GM18511 (cell line): ENCODE data around the gene SIVA1.
"Not testable (repeated sequence)": the region's sequence is repeated elsewhere in the genome, so short reads cannot be mapped to it uniquely, and the experiment has no call there.

Source experiments
- ATAC-seq: cut with Tn5 transposase; IDR thresholded peaks from one replicate; pipeline ENCODE4 v1.9.1; 2021; ENCODE audit warnings: mild to moderate bottlenecking, moderate library complexity; ENCODE audit not compliant: unreplicated experiment

Gene SIVA1

DNA sequence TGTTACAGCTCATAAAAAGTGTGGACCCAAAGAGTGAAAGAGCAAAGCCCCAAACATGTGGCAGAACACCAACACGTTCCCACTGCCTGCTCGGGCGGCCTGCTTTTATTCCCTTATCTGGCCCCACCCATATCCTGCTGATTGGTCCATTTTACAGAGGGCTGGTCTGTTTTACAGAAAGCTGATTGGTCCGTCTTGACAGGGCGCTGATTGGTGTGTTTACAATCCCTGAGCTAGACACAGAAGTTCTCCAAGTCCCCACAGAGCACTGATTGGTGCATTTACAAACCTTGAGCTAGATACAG, 2.2 kb upstream of the SIVA1 start:
- ATAC-seq, result not testable (repeated sequence)

DNA sequence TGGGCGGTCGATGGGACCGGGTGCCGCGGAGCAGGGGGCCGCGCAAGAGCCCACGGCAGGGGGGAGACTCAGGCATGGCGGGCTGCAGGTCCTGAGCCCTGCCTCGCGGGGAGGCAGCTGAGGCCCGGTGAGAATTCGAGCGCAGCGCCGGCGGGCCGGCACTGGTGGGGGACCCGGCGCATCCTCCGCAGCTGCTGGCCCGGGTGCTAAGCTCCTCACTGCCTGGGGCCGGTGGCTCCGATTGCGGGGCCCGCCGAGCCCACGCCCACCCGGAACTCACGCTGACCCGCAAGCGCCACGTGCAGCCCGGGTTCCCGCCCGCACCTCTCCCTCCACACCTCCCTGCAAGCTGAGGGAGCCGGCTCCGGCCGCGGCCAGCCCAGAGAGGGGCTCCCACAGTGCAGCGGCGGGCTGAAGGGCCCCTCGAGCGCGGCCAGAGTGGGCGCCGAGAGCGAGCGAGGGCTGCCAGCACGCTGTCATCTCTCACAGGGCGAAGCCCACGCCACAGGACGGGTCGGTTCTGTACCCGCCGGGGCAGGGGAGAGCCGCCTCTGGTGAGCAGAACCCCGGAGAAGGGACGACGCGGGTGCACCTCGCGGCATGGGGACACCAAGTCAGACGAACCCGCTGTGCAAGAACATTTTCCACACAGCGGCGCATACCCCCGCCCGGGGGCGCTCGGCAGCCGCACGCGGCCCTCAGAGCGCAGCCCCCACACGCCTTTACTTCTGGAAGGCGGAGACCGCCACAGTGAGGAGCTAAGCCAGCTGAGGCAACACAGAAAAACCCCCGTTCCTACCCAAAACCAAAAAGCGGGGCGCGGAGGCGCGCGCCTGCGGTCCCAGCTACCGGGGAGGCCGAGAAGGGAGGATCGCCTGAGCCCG, 1.2 kb upstream of the SIVA1 start:
- no peak for ATAC-seq

DNA sequence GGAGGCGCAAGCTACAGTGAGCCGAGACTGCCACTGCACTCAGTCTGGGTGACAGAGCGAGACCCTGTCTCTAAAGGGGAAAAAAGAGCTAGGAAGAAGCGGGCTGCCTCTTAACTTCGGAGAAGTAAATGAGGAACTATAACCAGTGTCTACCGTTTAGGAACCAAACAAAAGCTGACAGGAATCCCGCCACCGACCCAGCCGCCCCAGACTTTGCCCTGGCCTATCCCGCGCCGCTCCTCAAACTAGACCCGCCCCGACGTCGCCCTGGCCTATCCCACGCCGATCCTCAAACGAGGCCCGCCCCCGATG, 568 bp upstream of the SIVA1 start:
- peak; percentile 87 for ATAC-seq

DNA sequence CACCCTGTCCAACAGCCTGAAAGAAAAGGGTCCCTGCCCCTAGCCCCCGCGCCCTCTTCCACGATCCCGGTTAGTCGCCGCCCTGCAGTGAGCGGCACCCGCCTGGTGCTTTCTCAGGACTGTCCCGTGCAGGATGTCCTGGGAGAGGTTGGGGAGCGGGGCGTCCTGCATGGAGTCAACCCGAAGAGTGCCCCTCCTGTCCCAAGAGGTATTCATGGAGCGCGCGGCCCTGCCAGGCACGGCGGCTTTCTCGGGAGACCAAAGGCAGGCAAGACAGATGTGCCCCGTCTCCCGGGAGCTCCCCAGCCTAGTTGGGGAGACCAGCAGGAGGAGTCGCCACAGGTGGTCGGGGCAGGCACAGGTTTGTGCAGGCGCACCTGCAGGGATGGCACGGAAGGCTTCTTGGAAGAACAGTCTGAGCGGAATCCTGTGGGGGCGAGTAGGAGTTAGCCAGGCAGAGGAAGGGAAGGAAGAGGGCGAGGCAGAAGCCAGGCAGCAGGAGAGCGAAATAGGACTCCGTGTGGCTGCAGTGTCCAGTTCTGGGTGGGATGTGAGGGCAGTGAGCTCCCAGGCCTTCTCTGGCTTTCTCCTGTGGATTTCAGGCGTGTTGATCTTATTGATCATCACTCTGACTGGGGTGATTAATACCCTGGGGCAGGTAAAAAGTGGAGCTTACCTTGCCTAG, 723 bp downstream of the SIVA1 start:
- ATAC-seq, result no peak

DNA sequence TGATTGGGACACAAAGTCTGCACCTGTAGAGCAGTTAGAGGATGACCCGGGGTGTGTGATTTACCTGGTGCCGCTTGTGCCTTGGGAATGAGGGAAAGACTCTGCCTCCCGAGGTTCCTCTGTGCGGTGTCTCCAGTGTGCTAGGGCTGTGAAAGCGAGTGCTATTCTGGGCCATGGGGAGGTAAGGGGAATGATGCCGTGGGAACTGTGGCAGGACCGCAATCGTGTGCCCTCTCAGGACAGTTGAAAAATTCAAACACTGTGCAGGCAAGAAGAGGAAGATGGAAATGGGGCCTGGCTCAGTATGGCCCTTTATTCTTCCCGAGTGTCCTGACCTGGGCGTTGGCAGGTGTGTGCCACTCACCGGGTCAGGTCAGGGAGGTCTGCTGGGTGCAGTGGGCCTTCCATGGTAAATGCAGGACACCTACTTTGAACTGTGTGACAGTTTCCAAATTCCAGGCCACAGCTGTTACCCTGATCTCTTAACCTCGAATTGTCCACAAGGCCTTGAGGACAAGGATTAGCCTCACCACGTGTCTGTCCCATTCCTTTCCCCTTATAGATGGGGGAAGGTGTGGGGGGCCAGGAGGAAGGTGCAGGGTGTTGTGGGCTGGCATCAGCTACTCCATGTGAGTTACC, 1.4 kb downstream of the SIVA1 start:
- ATAC-seq, result no peak

DNA sequence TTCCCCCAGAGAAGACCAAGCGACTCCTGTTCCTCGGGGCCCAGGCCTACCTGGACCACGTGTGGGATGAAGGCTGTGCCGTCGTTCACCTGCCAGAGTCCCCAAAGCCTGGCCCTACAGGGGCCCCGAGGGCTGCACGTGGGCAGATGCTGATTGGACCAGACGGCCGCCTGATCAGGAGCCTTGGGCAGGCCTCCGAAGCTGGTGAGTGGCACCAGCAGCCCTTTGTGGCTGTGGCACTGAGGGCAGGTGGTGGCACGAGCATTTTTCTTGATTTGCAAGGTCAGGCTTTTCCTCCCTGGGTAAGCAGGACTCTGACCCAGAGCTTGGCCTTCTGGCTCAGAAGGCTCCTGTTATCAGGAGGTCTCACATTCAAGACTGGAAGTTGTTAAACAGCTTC, 2.7 kb downstream of the SIVA1 start:
- ATAC-seq, result no peak

DNA sequence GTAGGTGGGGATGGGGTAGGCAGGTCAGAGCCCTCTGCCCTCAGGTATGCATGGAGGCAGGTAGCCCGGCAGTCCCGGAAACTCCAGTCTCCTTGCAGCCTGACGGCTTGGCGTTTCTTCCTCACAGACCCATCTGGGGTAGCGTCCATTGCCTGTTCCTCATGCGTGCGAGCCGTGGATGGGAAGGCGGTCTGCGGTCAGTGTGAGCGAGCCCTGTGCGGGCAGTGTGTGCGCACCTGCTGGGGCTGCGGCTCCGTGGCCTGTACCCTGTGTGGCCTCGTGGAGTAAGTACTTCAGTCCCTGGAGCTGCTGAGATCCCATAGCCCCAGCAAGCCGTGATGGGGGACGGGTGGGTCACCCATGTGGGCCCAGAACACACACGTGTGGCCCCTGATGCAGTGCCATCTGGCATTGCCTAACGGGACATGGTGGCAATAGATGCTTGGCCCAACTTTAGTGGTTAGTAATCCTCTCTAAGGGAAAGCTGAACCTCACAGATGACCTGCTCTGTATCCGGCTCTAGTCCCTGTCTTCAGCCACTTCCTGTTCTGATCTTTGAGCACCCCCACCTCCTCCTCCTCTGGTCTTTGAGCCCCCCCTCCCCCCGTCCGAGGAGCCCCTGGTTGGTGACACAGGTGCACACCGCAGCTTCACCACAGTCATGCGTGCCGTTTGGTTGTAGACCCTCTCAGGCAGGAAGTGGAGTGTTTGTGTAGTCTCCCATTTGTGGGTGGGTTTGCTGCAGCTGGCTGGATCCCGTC, 3.7 kb downstream of the SIVA1 start:
- ATAC-seq, result no peak

DNA sequence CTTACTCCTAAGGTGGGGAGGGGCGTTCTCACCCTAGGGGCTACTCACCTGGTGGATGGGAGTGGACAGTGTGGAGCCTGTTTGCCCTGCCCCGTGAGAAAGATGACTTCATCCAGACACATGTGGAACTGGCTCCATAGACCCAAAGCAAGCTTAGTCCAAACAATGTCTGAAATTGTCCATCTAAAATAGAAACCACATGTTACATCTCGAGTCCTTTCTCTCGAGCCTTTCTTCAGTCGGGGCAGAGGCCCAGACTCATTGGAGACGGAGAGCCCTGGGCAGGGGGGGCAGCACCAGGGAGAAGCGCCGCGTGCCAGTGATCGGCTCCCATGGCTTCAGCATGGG, 4.3 kb downstream of the SIVA1 start:
- ATAC-seq, result no peak

DNA sequence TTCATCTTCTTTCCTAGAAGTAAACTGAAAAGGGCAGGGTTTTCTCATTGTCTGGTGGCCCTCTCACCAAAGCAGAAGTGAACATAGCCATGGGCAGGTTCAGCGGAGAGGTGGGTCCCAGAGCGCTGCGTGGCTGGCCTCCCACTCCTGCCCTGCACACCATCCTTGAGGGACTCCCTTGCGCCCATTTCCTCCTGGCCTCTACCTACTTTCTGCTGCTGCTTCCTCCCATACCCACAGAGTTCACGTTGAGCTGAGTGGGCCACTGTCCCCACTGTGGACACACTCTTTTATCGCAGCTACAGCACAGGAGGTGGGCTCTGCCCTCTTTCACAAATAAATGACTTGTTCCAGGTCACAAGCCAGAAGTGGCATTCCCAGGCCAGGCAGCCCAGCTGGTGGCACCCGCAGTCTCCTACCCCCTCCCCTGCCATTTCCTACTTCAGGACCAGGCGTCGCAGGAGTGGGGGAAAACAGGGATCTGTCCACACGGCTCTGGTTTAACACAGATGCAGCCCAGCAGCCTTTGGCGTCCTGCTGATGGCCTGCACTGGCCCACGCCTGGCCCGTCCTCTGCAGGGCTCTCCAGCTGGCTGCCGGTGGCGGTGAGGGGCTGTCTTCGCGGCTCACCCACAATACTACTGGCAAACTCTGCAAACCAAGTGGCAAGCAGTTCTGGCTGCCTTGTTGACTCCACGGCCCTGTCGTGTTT, 4.9 kb downstream of the SIVA1 start:
- no peak for ATAC-seq

DNA sequence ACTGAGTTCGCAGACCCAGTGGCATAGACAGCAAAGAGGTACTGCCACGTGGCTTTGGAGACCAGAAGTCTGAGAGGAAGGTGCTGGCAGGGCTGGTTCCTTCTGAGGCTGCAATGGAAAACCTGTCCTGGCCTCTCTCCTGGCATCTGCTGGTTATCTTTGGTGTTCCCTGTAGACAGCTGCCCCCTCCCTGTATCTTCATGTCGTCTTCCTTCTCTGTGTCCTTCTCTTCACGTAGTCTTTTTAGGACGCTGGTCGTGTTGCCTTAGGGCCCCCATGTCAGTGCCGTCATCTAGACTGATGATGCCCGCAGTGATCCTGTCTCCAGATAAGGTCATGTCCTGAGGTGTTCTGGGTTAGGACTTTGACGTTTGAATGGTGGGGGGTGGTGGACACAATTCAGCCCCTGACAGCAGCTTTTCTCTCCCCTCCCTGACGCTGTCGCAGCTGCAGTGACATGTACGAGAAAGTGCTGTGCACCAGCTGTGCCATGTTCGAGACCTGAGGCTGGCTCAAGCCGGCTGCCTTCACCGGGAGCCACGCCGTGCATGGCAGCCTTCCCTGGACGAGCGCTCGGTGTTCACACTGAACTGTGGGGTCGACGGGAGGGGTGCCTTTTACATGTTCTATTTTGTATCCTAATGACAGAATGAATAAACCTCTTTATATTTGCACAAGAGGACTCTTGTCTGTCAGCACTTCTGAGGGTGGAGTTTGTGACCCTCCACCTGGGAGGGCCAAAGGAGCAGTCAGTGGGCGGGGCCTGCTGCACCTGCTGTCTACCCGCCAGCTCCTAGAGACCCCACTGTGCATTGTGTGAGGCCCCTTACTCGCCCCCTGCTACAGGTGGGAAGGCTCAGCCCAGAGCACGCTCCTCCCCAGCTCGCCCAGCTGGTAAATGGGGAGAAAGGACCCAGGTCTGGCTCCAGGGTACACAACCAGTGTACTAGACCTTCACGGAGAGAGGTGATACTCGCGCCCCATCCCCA, 6.3 kb downstream of the SIVA1 start:
- ATAC-seq, result no peak

DNA sequence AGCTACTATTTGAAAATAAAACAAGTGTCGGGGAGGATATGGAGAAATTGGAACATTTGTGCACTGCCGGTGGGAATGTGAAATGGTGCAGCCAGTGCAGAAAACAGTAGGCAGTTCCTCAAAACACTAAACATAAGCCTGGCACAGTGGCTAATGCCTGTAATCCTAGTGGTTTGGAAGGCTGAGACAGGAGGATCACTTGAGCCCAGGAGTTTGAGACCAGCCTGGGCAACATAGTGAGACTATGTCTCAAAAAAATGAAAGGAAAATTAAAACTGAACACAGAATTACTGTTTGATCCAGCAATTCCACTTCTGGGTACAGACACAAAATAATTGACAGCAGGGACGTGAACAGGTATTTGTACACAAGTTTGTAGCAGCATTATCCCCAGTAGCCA, 12.6 kb downstream of the SIVA1 start:
- no peak for ATAC-seq

DNA sequence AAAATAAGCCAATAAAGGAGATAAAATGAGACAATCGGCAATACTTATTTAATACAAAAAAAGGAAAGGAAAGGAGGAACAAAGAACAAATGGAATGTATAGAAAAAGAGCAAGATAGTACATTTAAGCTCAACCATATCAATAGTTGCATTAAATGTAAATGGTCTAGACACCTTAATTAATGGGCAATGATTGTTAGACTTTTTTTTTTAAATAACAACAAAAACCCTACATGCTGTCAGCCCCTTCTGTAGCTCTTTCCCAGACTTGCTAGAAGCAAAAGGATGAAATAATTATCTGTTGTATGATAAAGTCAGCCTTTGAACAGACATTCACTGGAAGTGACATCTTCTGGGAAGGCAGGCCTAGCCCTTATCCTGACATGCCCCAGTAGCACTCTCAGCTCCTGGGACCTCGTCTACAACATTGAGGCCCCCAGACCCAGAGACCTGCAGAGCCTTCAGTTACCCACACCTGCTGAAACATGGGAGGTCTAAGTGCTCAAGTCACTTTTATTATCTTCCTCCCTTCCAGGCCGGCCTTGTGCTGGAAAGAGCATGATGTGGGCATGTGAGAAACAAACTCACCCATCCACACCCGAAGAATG, 13.4 kb downstream of the SIVA1 start:
- no peak for ATAC-seq

DNA sequence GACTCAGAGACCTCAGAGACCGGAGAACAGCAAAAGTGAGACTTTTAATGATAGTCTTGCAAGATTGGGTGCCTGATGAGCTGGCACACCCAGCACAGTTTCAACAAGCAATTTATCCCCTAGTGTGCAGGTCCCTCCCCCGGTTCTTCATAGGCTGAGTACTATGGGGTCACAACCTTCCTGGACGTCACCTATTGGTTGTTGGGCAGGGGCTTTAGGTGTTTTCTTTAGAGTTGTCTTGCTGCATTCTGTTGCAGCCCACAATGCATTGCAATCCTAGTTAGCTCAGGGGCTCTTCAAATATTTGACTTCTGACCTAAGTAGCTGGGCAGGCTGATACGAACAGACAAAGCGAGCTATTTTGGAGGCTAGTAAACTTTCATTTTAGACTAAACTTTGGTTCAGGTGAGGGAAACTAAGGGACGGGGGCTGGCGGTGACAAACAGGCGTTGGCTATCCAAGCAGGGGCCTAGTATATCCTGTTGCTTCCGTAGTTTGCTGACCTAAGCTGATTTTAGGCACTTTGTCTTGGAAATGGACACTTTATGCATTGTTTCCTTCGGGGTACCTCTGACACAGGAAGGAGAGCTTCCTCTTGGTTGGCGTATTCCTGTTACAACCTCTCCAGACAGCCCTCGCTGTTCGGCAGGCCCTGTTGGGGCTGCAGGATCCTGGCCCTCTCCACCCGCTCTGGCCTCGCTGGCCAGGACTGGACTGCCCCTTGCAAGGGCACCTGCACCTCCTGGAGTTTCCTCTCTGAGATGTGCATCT, 14.1 kb downstream of the SIVA1 start:
- no peak for ATAC-seq

DNA sequence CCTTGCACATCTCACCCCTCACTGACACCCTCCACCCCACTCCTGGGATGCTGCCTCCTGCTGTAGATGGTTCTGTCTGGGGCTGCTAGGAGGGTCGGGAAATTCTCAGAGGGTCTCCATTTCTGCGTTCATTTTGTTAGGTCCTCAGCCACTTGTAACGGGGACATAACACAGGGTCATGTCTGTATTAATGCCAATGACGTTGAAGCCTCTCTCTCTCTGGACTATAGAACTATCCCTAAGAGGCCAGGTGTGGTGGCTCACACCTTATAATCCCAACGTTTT, 14.6 kb downstream of the SIVA1 start:
- ATAC-seq, result no peak

DNA sequence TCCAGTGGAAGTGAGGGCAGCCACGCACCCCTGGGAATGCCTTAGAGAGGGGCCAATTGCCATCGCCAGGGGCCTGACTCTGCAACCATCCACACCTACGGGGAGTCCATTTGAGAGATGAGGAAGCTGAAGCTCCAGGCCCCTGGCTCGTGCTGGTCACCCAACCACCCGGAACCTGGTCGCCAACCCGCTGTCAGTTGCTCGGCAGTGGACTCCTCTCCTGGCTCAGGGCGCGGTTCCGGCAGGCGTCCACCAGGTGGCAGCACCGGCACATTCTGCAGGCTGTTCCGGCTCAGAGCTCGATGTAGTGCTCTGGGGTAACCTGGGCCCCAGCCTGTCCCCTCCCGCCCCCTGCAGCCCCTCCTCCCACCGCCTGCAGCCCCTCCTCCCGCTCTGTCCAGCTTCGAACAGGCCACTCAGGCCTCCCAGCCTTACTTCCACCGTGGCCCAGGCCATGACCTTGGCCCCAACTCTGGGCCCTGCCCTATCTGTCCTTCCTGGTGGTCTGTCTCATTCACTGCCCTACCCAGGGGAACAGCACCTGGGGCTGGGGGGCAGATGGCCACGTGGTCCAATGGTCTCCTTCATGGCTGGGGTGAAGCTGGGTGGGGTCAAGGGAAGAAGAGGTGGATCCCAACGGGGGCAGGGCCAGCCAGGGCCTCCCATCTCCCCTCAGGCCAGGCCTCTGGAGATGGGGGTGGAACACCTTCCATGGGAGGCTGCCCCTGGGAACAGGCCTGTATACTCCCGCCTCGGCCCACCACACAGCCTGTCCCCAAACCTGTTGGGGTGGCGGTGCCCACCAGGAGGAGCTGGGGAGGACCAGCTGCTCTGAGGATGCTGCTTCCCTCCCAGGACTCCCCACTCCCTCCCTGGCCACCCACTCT, 15.7 kb downstream of the SIVA1 start:
- ATAC-seq, result peak; percentile 80

DNA sequence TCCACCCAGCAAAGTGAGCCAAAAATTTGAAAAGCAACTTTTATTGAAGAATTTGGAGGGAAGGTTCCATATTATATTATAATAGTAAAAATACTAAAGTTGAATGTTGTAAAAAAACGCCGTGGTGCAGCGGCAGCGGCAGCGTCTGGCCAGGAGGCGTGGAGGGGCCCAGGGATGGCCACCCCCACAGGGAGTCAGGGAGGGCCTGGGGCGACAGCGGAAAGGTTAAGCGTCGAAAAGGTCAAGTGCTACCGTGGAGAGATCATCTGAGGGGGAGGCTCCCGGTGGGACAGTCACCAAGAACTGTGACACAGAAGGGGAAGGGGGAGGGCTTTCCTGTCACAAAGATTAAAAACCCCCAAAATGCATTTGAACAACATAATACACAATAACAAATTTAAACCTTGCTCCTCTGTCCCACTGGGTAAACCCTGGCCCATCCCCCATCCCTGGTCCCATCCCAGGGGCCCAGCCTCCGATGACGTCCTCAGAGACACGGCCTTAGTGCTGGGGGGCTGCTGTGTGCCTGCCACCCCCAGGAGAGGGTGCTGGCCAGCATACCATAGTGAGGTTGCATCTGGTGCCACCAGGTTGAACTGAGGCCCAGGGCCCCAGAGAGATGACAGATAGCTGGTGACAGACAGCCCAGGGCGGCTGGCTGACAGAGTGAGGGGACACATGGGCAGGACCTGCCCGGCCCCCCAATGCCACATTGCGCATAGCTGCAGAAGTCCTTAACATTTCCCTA, 16.6 kb downstream of the SIVA1 start:
- no peak for ATAC-seq

DNA sequence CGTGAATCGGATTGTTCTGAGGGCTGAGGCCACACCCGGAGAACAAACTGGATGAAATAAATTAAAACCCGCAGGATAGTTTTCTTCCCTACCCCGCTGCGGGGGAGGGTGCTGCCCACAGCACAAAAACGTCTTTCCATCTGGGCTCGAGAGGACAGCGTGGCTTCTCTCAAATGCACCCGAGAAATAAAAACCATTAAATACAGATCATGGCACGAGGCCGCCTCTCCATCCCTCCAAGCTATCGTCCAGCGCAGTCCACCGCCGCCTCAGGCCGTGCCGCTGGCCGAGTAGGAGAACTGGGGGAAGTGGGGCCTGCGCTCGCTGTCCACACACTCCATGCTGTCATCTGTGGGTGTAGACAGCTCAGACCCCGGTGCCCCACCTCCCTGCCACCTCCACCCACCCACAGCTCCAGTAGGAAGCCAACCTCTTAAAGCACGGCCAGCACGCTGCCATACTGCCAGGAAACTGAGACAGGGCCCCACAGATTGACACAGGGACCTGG, 17.2 kb downstream of the SIVA1 start:
- no peak for ATAC-seq
